OCI-LY7 (cell line): ENCODE results near the gene PAX7. TPM values are rescaled to one million over a fixed set of nuclear protein-coding genes. Genes with fewer than 3 reads are reported as not detected.

Experiments used
- BruUV-seq: library from RNA; stranded (reverse); fragments of 400-500 nt; replicated peaks from 2 replicates; lab custom pipeline; 2021; lab: Mats Ljungman, UMichigan
- CTCF ChIA-PET: fragments of 300-600 bp; sonication (Branson Sonifier 250); formaldehyde crosslinking; loops from one replicate; lab custom pipeline; 2022; ENCODE audit warnings: antibody characterized with exemption; ENCODE audit not compliant: unreplicated experiment; lab: Charles Lee
- POLR2A ChIA-PET: fragments of 300-600 bp; sonication (Branson Sonifier 250); formaldehyde crosslinking; loops from one replicate; lab custom pipeline; 2022; ENCODE audit warnings: antibody characterized with exemption; lab: Charles Lee
- DNase-seq: peaks from one replicate; pipeline ENCODE4 v3.0.0-alpha.2; 2015; ENCODE audit warnings: low spot score
- H2AFZ ChIP-seq: fragments of 200-600 bp; sonication (generic), shearing (Covaris generic); 2 replicates; pipeline ENCODE4 v1.6.1; 2014; ENCODE audit warnings: mild to moderate bottlenecking, antibody characterized with exemption, low read length, moderate library complexity
- H3K27ac ChIP-seq: fragments of 200-600 bp; sonication (generic); 2 replicates; pipeline ENCODE4 v1.5.1; 2014; ENCODE audit warnings: mixed run types, low read depth, mild to moderate bottlenecking, moderate library complexity, low read length, inconsistent platforms; ENCODE audit not compliant: poor library complexity, severe bottlenecking
- H3K36me3 ChIP-seq: fragments of 200-600 bp; sonication (generic); 2 replicates; pipeline ENCODE4 v1.6.1; 2014; ENCODE audit warnings: mild to moderate bottlenecking, antibody characterized with exemption, low read length, moderate library complexity, mixed read lengths; ENCODE audit not compliant: insufficient read depth
- H3K4me1 ChIP-seq: fragments of 200-600 bp; sonication (generic); 2 replicates; pipeline ENCODE4 v1.5.1; 2014; ENCODE audit warnings: mild to moderate bottlenecking, low read length; ENCODE audit not compliant: insufficient read depth, poor library complexity, severe bottlenecking
- H3K4me2 ChIP-seq: fragments of 200-600 bp; sonication (generic); 2 replicates; pipeline ENCODE4 v1.6.1; 2014; ENCODE audit warnings: mild to moderate bottlenecking, low read length
- H3K4me3 ChIP-seq: fragments of 200-600 bp; sonication (generic); 2 replicates; pipeline ENCODE4 v1.5.1; 2014; ENCODE audit warnings: mild to moderate bottlenecking, low read depth, low read length; ENCODE audit not compliant: poor library complexity, severe bottlenecking
- H3K79me2 ChIP-seq: fragments of 200-600 bp; sonication (generic); 2 replicates; pipeline ENCODE4 v1.6.1; 2016; ENCODE audit warnings: low read depth, mild to moderate bottlenecking, low read length, moderate library complexity, mixed read lengths; ENCODE audit not compliant: insufficient read depth
- H3K9me2 ChIP-seq: fragments of 200-600 bp; sonication (generic); 2 replicates; pipeline ENCODE4 v1.6.1; 2016; ENCODE audit warnings: mild to moderate bottlenecking, low read length, mixed read lengths; ENCODE audit not compliant: insufficient read depth
- H3K9me3 ChIP-seq: fragments of 200-600 bp; sonication (generic); 2 replicates; pipeline ENCODE4 v1.6.1; 2014; ENCODE audit warnings: mild to moderate bottlenecking, mixed run types, low read length, mixed read lengths
- H4K20me1 ChIP-seq: fragments of 200-600 bp; sonication (generic); 2 replicates; pipeline ENCODE4 v1.6.1; 2014; ENCODE audit warnings: mild to moderate bottlenecking, antibody characterized with exemption, low read length, moderate library complexity, mixed read lengths; ENCODE audit not compliant: insufficient read depth
- EZH2phosphoT487 ChIP-seq: fragments of 200-600 bp; sonication (generic); IDR thresholded peaks from 2 replicates; pipeline ENCODE4 v1.6.1; 2018; ENCODE audit warnings: low read depth, borderline replicate concordance, mild to moderate bottlenecking, mixed run types, antibody characterized with exemption, low read length, moderate library complexity, mixed read lengths
- intact Hi-C: fragments of 100-400 bp; cut with micrococcal nuclease; formaldehyde crosslinking; loops from one replicate; pipeline ENCODE4 v1.10.0; 2022; ENCODE audit not compliant: unreplicated experiment
- total RNA-seq, 2 experiments: library from RNA; depleted of rRNA in 1 of 2; stranded (reverse); fragments of >200 nt in 1 of 2; shearing (Covaris generic) in 1 of 2; gene quantifications; 2 replicates each; pipeline ENCODE4 v1.2.3, GENCODE V29; 2014 to 2022
- TF ChIP-seq, protein P1 (sequence below): fragments of 200-600 bp; sonication (generic); conservative IDR thresholded peaks from 2 replicates; pipeline ENCODE4 v1.5.1; 2014; ENCODE audit warnings: mild to moderate bottlenecking, antibody characterized with exemption, low read length, moderate library complexity, mixed read lengths

Gene PAX7
- total RNA-seq, 2 experiments from 2014 or later, result not detected

DNA sequence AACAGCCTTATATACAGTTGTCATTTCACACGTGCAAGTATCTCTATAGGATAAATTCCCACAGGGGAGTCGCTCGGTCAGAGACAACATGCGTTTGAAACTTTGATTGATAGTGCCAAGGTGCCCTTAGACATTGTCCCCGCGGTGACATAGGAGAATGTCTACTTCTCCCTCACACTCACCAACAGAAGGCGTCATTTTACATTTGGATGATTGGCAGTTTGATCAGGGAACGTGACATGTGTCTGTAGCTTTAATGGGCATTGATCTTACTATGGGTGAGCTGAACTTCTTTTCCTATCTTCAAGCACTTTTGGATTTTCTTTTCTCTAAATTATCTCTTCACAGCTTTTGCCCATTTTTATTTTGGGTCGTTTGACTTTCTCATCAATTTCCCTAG lies 42.6 kb upstream of the PAX7 start:
- H4K20me1 ChIP-seq, result no peaks in the 10 kb centered on the region
- ChIA-PET POLR2A (interaction anchor here (0.6 to 1.2 kb wide), 2 partner anchors 28 to 198 kb away, joined by 3 to 5 read pairs; no protein-coding TSS in a partner anchor), CTCF (no interaction called here)
- TF ChIP-seq, protein P1, sequence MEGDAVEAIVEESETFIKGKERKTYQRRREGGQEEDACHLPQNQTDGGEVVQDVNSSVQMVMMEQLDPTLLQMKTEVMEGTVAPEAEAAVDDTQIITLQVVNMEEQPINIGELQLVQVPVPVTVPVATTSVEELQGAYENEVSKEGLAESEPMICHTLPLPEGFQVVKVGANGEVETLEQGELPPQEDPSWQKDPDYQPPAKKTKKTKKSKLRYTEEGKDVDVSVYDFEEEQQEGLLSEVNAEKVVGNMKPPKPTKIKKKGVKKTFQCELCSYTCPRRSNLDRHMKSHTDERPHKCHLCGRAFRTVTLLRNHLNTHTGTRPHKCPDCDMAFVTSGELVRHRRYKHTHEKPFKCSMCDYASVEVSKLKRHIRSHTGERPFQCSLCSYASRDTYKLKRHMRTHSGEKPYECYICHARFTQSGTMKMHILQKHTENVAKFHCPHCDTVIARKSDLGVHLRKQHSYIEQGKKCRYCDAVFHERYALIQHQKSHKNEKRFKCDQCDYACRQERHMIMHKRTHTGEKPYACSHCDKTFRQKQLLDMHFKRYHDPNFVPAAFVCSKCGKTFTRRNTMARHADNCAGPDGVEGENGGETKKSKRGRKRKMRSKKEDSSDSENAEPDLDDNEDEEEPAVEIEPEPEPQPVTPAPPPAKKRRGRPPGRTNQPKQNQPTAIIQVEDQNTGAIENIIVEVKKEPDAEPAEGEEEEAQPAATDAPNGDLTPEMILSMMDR, result no peak
- TF ChIP-seq EZH2phosphoT487, result no peak
- no peaks in the 10 kb centered on the region for H3K36me3 ChIP-seq
- intact Hi-C loops, result no loop called here
- H3K79me2 ChIP-seq, result no peaks in the 10 kb centered on the region
- no peaks in the 10 kb centered on the region for H3K9me2 ChIP-seq
- no peaks in the 10 kb centered on the region for H3K4me1 ChIP-seq
- H3K9me3 ChIP-seq, result no peaks in the 10 kb centered on the region
- no peak overlapping the region for H3K4me3 ChIP-seq
- H2AFZ ChIP-seq, result no peak overlapping the region
- BruUV-seq, result no TSS peak
- DNase-seq, result no peak
- no peak overlapping the region for H3K4me2 ChIP-seq
- H3K27ac ChIP-seq, result no peak overlapping the region

DNA sequence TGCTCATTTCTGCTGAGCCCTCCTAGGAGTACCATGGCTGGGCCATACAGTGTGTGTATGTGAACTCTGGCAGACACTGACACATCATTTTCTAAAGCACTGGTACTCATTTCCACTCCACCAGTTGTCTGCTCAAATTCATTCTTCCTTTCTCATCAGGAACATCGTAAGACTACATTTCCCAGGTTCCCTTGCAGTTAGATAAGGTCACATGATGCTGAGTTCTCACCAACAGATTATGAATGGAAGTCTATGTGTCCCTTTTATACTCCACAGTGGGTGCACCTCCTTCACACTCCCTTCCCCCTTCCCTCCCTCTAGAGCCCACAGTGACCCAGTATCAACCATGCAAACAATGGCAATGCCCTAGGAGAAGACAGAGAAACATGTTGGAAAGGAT lies 38.3 kb upstream of the PAX7 start:
- DNase-seq, result peak; percentile 24
- H3K27ac ChIP-seq, result no peak overlapping the region
- H3K9me3 ChIP-seq, result no peaks in the 10 kb centered on the region
- intact Hi-C loops, result no loop called here
- no peaks in the 10 kb centered on the region for H4K20me1 ChIP-seq
- H3K9me2 ChIP-seq, result no peaks in the 10 kb centered on the region
- no peaks in the 10 kb centered on the region for H3K79me2 ChIP-seq
- H3K36me3 ChIP-seq, result no peaks in the 10 kb centered on the region
- H3K4me3 ChIP-seq, result no peak overlapping the region
- H3K4me1 ChIP-seq, result no peaks in the 10 kb centered on the region
- POLR2A ChIA-PET, result no interaction called here
- TF ChIP-seq, protein P1, result no peak
- no peak for TF ChIP-seq EZH2phosphoT487
- H2AFZ ChIP-seq, result no peak overlapping the region
- no TSS peak for BruUV-seq
- H3K4me2 ChIP-seq, result no peak overlapping the region
- CTCF ChIA-PET, result no interaction called here

DNA sequence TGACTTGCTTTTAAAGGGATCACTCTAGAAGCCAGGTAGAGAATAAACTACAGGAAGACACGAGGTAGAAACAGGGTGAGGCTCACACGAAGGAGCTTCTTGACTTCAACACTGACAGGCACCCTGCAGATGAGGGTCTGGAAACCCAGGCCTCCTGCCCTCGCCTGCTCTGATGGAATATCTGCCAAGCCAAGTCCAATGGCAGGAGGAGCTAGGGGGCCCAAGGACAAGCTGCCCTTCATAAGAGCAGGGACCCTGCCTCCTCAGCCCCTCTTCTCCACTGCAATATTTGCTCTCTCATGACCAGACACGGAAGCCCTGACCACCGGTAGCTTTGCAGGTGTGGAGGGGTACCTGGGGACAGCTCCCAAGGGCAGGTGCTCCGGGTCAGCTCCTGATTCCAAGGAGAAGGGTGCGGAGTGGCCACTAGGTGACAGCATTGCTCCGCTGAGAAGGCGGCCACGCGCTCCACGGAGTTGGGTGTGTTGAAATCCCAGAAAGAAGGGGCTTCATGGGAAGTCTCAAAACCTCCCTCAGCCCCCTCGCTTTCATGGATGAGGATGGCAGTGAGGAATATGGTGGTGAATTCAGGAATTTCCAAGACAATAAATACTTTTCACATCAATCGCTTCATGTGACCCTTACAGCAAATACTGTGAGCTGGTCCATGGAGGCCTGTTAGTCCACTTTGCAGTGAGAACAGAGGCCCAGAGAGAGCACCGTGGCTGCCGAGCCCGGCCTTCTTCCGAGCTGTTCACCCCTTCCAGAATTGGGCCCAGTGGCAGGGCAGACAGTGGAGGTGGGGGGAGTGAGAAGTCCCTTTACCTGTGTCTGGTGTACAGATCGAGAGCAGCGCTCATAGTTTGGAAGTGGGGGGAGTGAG lies 33.2 kb upstream of the PAX7 start:
- TF ChIP-seq, protein P1, result peak; percentile 95
- no peak for TF ChIP-seq EZH2phosphoT487

More for the DNA sequence above, 33.2 kb upstream of the PAX7 start:
- H3K9me2 ChIP-seq, result no peaks in the 10 kb centered on the region
- H3K9me3 ChIP-seq, result no peaks in the 10 kb centered on the region
- DNase-seq, result peak; percentile 51
- CTCF ChIA-PET, result interaction anchor here (0.8 kb wide), 1 partner anchor 67 kb away, joined by 3 read pairs; no protein-coding TSS in a partner anchor
- H3K79me2 ChIP-seq, result no peaks in the 10 kb centered on the region
- H3K4me3 ChIP-seq, result no peak overlapping the region
- POLR2A ChIA-PET, result no interaction called here
- H3K36me3 ChIP-seq, result no peaks in the 10 kb centered on the region
- no peak overlapping the region for H3K4me2 ChIP-seq
- H2AFZ ChIP-seq, result no peak overlapping the region
- no peaks in the 10 kb centered on the region for H4K20me1 ChIP-seq
- H3K27ac ChIP-seq, result no peak overlapping the region
- intact Hi-C loops, result loop anchor here (1.0 to 5.0 kb wide), 3 partner anchors 84 to 280 kb away; no protein-coding TSS in a partner anchor
- no TSS peak for BruUV-seq
- no peaks in the 10 kb centered on the region for H3K4me1 ChIP-seq
